Motor neuron (in vitro differentiated cells): ENCODE results near the gene BEND6. TPM values are rescaled to one million over a fixed set of nuclear protein-coding genes. Genes with fewer than 3 reads are reported as not detected.

Experiments
- ATAC-seq, 8 experiments: fragments of 200-7000 bp; cut with Tn5 transposase; replicated peaks in 6 of 8; 2 replicates each; pipeline ENCODE4 v1.8.0; 2021; ENCODE audit warnings: mild to moderate bottlenecking in 8 of 8, moderate library complexity in 8 of 8
- H3K27ac ChIP-seq, 2 donors: fragments of 250-450 bp; sonication (Bioruptor Pico); 2 replicates each; pipeline ENCODE4 v1.9.0; 2021; ENCODE audit warnings: antibody characterized with exemption in 2 of 2, mild to moderate bottlenecking in 2 of 2, moderate library complexity in 1 of 2
- H3K4me1 ChIP-seq, 2 donors: fragments of 250-450 bp; sonication (Bioruptor Pico); replicated peaks in 1 of 2; 2 replicates each; pipeline ENCODE4 v1.6.1; 2021; ENCODE audit warnings: antibody characterized with exemption in 2 of 2, mild to moderate bottlenecking in 2 of 2, moderate library complexity in 1 of 2
- H3K4me3 ChIP-seq, 5 donors: fragments of 250-450 bp; sonication (Bioruptor Pico); 2 replicates each; pipeline ENCODE4 v1.9.0; 2021; ENCODE audit warnings: antibody characterized with exemption in 5 of 5, mild to moderate bottlenecking in 5 of 5, moderate library complexity in 4 of 5
- WGBS, 10 experiments: fragments of 450-650 bp; shearing (Covaris generic); methylation state at CpG; one replicate each; pipeline ENCODE4 v1.0.0; 2022; 5-methylcytosine and 5-hydroxymethylcytosine counted together
- in situ Hi-C, 9 experiments: fragments of 400-800 bp; cut with MboI; loops; one replicate each; pipeline ENCODE4 v1.15.0; 2021; ENCODE audit warnings: low sequenced_read_pairs in 9 of 9, low pct_unique_long_range_greater_than_20kb in 2 of 9; ENCODE audit not compliant: unreplicated experiment in 9 of 9
- total RNA-seq, 8 experiments: library from RNA; unstranded; fragments of 300-600 nt; gene quantifications; 2 replicates each; pipeline versions ENCODE4 v1.2.3 to v1.2.4, GENCODE V29; 2022

The BEND6 gene
- 10 to 100 TPM in 4 of 8 experiments, 1 to 10 TPM in 4; 2.0 to 40.4 (median 10.1) TPM for total RNA-seq

- H3K4me3 ChIP-seq, result peak within 1 kb of the TSS; percentile 48 to 86 (median 59)
- H3K4me1 ChIP-seq, result peaks cover 5 to 14% of the 10 kb centered on the region in 2 donors
- peak; percentile 66 to 87 (median 83) for ATAC-seq
- peak within 1 kb of the TSS; percentile 63 to 75 for H3K27ac ChIP-seq
- in situ Hi-C loops, result no loop called here
- WGBS, 10 experiments, result 0 to 20% (median 0%) methylated on average over 3 to 12 of the region's 107 CpGs; no CpG with 5 or more reads in 6 of the 10 experiments
Measured at GRCh38 chr6:56954403-56955170, at the start of gene BEND6. Gene BEND6, plus strand, starts transcription at chr6:56955107. Its CDS starts 26,704 bp downstream, at chr6:56981811.

GRCh38 chr6:56905378-56905777, 49.5 kb upstream of the BEND6 start:
- no peak for ATAC-seq
- no peak overlapping the region for H3K4me3 ChIP-seq
- no peaks in the 10 kb centered on the region for H3K4me1 ChIP-seq
- in situ Hi-C loops, result loop anchor here in 7 of 9 experiments (10.0 to 25.0 kb wide), 3 partner anchors 407 to 419 kb away; partner anchors contain the start of gene PRIM2 (in 6 of the 7)
- H3K27ac ChIP-seq, result no peak overlapping the region
- 76 to 100% (median 100%) methylated on average over 1 to 3 of the region's 3 CpGs; no CpG with 5 or more reads in 2 of the 10 experiments for WGBS, 10 experiments

GRCh38 chr6:56906752-56907151, 48.2 kb upstream of the BEND6 start:
- 20 to 100% (median 89%) methylated on average over 1 to 3 of the region's 3 CpGs; no CpG with 5 or more reads in 2 of the 10 experiments for whole genome bisulfite sequencing, 10 experiments
- in situ Hi-C loops, result loop anchor here in 7 of 9 experiments (10.0 to 25.0 kb wide), 3 partner anchors 406 to 418 kb away; partner anchors contain the start of gene PRIM2 (in 6 of the 7)
- no peak for ATAC-seq

GRCh38 chr6:56909115-56909907, 45.6 kb upstream of the BEND6 start:
- H3K4me1 ChIP-seq, result no peaks in the 10 kb centered on the region
- ATAC-seq, result peak in 2 of 8 experiments; percentile 53 to 58
- H3K27ac ChIP-seq, result no peak overlapping the region
- in situ Hi-C loops, result loop anchor here in 7 of 9 experiments (10.0 to 25.0 kb wide), 3 partner anchors 403 to 415 kb away; partner anchors contain the start of gene PRIM2 (in 6 of the 7)
- H3K4me3 ChIP-seq, result no peak overlapping the region
- WGBS, 10 experiments, result 53 to 100% (median 83%) methylated on average over 1 to 4 of the region's 4 CpGs

More at GRCh38 chr6:56906752-56907151, 48.2 kb upstream of the BEND6 start:
- H3K4me1 ChIP-seq, result no peaks in the 10 kb centered on the region
- no peak overlapping the region for H3K27ac ChIP-seq
- no peak overlapping the region for H3K4me3 ChIP-seq

GRCh38 chr6:56911847-56912246, 43.1 kb upstream of the BEND6 start:
- ATAC-seq, result peak in 2 of 8 experiments; percentile 8 to 12
- H3K4me1 ChIP-seq, result peaks cover 0 to 7% of the 10 kb centered on the region in 2 donors
- H3K4me3 ChIP-seq, result no peak overlapping the region
- H3K27ac ChIP-seq, result no peak overlapping the region
- in situ Hi-C loops, result loop anchor here in 5 of 9 experiments (25.0 kb wide), 1 partner anchor 400 kb away; the partner anchor contains the start of gene PRIM2 (in 5 of the 5)
- WGBS, 10 experiments, result 0 to 83% (median 66%) methylated on average over 1 of the region's 1 CpG; no CpG with 5 or more reads in 4 of the 10 experiments

GRCh38 chr6:56913285-56914074, 41.4 kb upstream of the BEND6 start:
- H3K4me3 ChIP-seq, result no peak overlapping the region
- in situ Hi-C loops, result loop anchor here in 5 of 9 experiments (25.0 kb wide), 1 partner anchor 399 kb away; the partner anchor contains the start of gene PRIM2 (in 5 of the 5)
- H3K4me1 ChIP-seq, result peaks cover 0 to 7% of the 10 kb centered on the region in 2 donors
- no peak overlapping the region for H3K27ac ChIP-seq
- 0 to 100% (median 40%) methylated on average over 1 to 3 of the region's 3 CpGs for WGBS, 10 experiments
- ATAC-seq, result peak in 3 of 8 experiments; percentile 34 to 64 (median 59)

- 45 to 88% (median 76%) methylated on average over 1 to 7 of the region's 8 CpGs for WGBS, 10 experiments
- in situ Hi-C loops, result loop anchor here in 5 of 9 experiments (25.0 kb wide), 1 partner anchor 397 kb away; the partner anchor contains the start of gene PRIM2 (in 5 of the 5)
- peak in 4 of 8 experiments; percentile 47 to 81 (median 49) for ATAC-seq
- Histone ChIP-seq H3K4me1 (peaks cover 0 to 7% of the 10 kb centered on the region in 2 donors), H3K27ac (no peak overlapping the region), H3K4me3 (no peak overlapping the region)
Measured at GRCh38 chr6:56914798-56915658, 39.9 kb upstream of the BEND6 start.

- H3K4me1 ChIP-seq, result peaks cover 0 to 7% of the 10 kb centered on the region in 2 donors
- ATAC-seq, result no peak
- WGBS, 10 experiments, result 70 to 100% (median 85%) methylated on average over 1 to 4 of the region's 4 CpGs
- in situ Hi-C loops, result loop anchor here in 5 of 9 experiments (25.0 kb wide), 1 partner anchor 396 kb away; the partner anchor contains the start of gene PRIM2 (in 5 of the 5)
- H3K27ac ChIP-seq, result no peak overlapping the region
- H3K4me3 ChIP-seq, result no peak overlapping the region
Measured at GRCh38 chr6:56915832-56916231, 39.1 kb upstream of the BEND6 start.

- 58 to 100% (median 80%) methylated on average over 1 to 2 of the region's 2 CpGs; no CpG with 5 or more reads in 5 of the 10 experiments for WGBS, 10 experiments
- ATAC-seq, result no peak
- in situ Hi-C loops, result loop anchor here in 5 of 9 experiments (25.0 kb wide), 1 partner anchor 395 kb away; the partner anchor contains the start of gene PRIM2 (in 5 of the 5)
- no peak overlapping the region for H3K27ac ChIP-seq
- peaks cover 0 to 7% of the 10 kb centered on the region in 2 donors for H3K4me1 ChIP-seq
- no peak overlapping the region for H3K4me3 ChIP-seq
Measured at GRCh38 chr6:56916849-56917551, 37.9 kb upstream of the BEND6 start.

- ATAC-seq, result no peak
- Histone ChIP-seq H3K4me1 (no peaks in the 10 kb centered on the region), H3K4me3 (no peak overlapping the region), H3K27ac (no peak overlapping the region)
- in situ Hi-C loops, result loop anchor here in 5 of 9 experiments (25.0 kb wide), 1 partner anchor 390 kb away; the partner anchor contains the start of gene PRIM2 (in 5 of the 5)
Measured at GRCh38 chr6:56922645-56923044, 32.3 kb upstream of the BEND6 start.
